ENCODE results near the gene LDB2. TPM values are rescaled to one million over a fixed set of nuclear protein-coding genes. Genes with fewer than 3 reads are reported as not detected.

Gene LDB2
- total RNA-seq, 1 experiment from 2014 or later, result 8.0 TPM

DNA sequence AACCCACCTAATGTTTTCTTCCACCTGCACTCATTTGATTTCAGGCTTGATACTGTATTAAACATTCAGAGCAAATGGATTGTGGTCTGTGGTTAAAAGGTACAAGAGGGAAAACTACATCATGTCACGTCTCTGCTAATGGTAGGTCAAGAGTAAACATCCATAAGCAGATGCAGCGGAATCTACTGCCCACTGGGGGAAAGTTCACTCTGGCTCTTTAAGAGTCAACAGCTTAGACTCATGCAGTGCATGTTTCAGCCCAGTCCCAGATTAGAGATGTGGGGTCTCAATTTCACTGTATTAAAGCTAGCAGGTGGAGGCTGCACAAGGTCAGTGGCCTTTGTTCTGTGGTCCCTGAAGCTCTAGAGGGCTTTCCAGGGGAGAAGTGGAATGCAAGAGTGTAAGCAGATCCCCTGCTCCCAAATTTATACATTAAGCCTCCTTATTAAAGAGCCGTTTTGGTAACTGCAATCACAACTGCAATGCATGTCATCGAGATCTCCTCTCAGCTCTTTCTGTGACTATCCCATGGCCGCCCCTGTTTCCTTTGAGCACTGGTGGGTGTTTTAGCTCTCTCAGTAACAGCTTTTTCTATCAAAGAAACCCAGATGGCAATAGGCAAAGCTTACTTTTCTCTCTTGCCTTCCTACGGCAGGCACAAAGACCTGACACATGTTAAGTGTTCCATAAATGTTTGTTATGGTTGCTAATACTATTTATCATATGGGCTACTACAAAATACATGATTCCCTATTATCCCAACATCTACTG, 53.4 kb downstream of the LDB2 start:
- no peaks in the 10 kb centered on the region for H3K27me3 ChIP-seq (replicated peaks)
- H3K4me1 ChIP-seq (replicated peaks), result peaks cover 11% of the 10 kb centered on the region
- H3K4me3 ChIP-seq, result no peak overlapping the region
- H3K9me3 ChIP-seq (replicated peaks), result no peaks in the 10 kb centered on the region
- DNase-seq (ENCODE audit: low read depth in 1 of 2, low spot score in 2 of 2), result no peak
- no peaks in the 10 kb centered on the region for H3K36me3 ChIP-seq
- no peak overlapping the region for H3K27ac ChIP-seq

DNA sequence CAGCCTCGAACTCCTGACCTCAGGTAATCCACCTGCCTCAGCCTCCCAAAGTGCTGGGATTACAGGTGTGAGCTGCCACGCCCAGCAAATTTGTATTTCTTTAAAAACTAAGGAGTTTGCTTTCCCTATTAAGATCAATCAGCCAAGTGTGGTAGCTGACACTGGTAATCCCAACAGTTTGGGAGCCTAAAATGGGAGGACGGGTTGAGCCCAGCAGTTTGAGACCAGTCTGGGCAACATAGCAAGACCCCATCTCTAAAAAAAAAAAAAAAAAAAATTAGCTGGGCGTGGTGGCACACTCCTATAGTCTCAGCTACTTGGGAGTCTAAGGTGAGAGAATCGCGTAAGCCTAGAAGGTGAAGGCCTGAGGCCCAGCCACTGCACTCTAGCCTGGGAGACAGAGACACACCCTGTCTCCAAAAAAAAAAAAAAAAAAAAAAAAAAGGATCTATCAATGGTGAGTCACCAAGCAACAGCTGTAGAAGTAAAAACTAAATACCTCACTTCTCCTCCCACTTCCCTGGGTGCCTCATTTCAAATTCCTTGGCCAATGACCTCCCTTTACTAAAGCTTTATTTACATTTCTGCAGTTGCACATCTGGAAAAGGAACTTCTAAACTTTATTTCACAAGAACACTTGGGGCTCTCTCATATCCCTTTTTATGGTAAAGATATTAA, 54.5 kb downstream of the LDB2 start:
- H3K27ac ChIP-seq, result no peak overlapping the region
- no peaks in the 10 kb centered on the region for H3K36me3 ChIP-seq
- peak in 1 of 2 experiments; percentile 57 for DNase-seq (ENCODE audit: low read depth in 1 of 2, low spot score in 2 of 2)
- peaks cover 11% of the 10 kb centered on the region for H3K4me1 ChIP-seq (replicated peaks)
- no peaks in the 10 kb centered on the region for H3K27me3 ChIP-seq (replicated peaks)
- no peak overlapping the region for H3K4me3 ChIP-seq
- H3K9me3 ChIP-seq (replicated peaks), result no peaks in the 10 kb centered on the region

GRCh38 chr4:16838226-16838875, 60.1 kb downstream of the LDB2 start:
- Histone ChIP-seq H3K27ac (no peak overlapping the region), H3K4me3 (no peak overlapping the region), H3K27me3 (replicated peaks) (no peaks in the 10 kb centered on the region), H3K36me3 (no peaks in the 10 kb centered on the region), H3K4me1 (replicated peaks) (no peaks in the 10 kb centered on the region), H3K9me3 (replicated peaks) (no peaks in the 10 kb centered on the region)
- no peak for DNase-seq (ENCODE audit: low read depth in 1 of 2, low spot score in 2 of 2)

- H3K36me3 ChIP-seq, result no peaks in the 10 kb centered on the region
- no peaks in the 10 kb centered on the region for H3K9me3 ChIP-seq (replicated peaks)
- H3K4me1 ChIP-seq (replicated peaks), result no peaks in the 10 kb centered on the region
- no peaks in the 10 kb centered on the region for H3K27me3 ChIP-seq (replicated peaks)
- H3K4me3 ChIP-seq, result no peak overlapping the region
- DNase-seq (ENCODE audit: low read depth in 1 of 2, low spot score in 2 of 2), result no peak
- no peak overlapping the region for H3K27ac ChIP-seq
Measured at GRCh38 chr4:16837475-16837874, 61.0 kb downstream of the LDB2 start.

GRCh38 chr4:16836324-16836723, 62.1 kb downstream of the LDB2 start:
- DNase-seq (ENCODE audit: low read depth in 1 of 2, low spot score in 2 of 2), result no peak
- no peaks in the 10 kb centered on the region for H3K4me1 ChIP-seq (replicated peaks)
- H3K27ac ChIP-seq, result no peak overlapping the region
- no peak overlapping the region for H3K4me3 ChIP-seq
- no peaks in the 10 kb centered on the region for H3K9me3 ChIP-seq (replicated peaks)
- H3K36me3 ChIP-seq, result no peaks in the 10 kb centered on the region
- H3K27me3 ChIP-seq (replicated peaks), result no peaks in the 10 kb centered on the region

DNA sequence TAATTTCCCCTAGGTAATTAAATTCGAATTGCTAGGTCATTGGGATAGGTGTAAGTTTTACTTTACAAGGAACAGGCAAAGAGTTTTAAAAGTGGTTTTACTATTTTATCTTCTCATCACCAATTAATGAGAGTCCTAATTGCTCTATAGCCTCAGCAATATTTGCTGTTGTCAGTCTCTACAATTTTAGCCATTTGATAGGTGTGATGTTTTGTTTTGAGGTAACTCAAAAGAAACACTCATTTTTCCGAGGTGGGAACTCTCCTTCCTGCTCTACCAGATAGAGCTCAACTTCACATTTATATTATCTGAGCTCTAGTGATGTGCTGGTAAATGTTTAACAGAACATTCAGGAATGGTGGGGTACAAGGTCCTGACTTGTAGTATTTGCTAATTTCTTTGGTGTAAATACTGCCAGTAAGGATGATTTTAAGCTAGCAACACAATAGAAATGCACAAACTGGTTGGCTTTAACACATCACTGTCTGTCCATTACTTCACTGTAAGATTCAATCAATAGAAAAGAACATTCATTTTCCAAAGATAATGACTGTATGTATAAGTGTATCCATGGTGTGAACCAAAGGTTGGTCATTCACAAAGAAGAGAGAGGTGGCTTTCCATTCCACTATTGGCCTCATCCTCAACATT, 62.7 kb downstream of the LDB2 start:
- Histone ChIP-seq H3K4me3 (no peak overlapping the region), H3K4me1 (replicated peaks) (no peaks in the 10 kb centered on the region), H3K27ac (no peak overlapping the region), H3K27me3 (replicated peaks) (no peaks in the 10 kb centered on the region), H3K36me3 (no peaks in the 10 kb centered on the region), H3K9me3 (replicated peaks) (no peaks in the 10 kb centered on the region)
- DNase-seq (ENCODE audit: low read depth in 1 of 2, low spot score in 2 of 2), result no peak

DNA sequence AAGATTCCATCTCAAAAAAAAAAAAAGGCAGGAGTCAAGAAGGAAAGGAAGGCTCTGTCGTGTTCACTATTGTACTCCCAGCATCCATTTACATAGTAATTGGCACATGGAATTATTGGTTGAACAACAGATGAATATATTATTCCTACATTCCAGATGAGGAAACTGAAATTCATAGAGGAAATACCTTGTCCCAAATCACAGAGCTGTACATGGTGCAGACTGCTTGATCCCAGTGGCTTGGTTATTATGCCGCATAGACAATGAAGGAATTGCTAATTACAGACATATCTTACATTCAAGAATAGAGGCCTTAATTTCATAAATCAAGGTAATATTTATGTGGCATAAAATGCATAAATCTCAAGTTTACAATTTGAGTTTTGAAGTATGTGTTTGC, 63.6 kb downstream of the LDB2 start:
- H3K4me1 ChIP-seq (replicated peaks), result no peaks in the 10 kb centered on the region
- no peaks in the 10 kb centered on the region for H3K27me3 ChIP-seq (replicated peaks)
- H3K4me3 ChIP-seq, result no peak overlapping the region
- H3K36me3 ChIP-seq, result no peaks in the 10 kb centered on the region
- DNase-seq (ENCODE audit: low read depth in 1 of 2, low spot score in 2 of 2), result no peak
- H3K9me3 ChIP-seq (replicated peaks), result no peaks in the 10 kb centered on the region
- H3K27ac ChIP-seq, result no peak overlapping the region

DNA sequence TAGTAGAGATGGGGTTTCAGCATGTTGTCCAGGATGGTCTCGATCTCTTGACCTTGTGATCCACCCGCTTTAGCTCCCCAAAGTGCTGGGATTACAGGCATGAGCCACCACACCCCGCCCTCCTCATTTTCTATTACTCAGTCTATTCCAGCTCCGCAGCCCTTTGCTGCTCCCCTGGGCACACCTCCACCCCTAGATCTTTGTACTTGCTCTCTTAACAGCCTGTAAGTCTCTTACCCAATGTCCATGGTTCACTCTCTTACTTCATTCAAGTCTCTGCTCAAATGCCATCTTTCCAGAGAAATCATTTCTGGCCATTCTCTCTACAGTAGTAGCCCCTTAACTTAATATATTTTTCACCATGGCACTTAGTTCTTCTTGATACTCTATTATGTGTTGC, 64.7 kb downstream of the LDB2 start:
- Histone ChIP-seq H3K9me3 (replicated peaks) (no peaks in the 10 kb centered on the region), H3K4me1 (replicated peaks) (no peaks in the 10 kb centered on the region), H3K36me3 (no peaks in the 10 kb centered on the region), H3K4me3 (no peak overlapping the region), H3K27ac (no peak overlapping the region), H3K27me3 (replicated peaks) (no peaks in the 10 kb centered on the region)
- no peak for DNase-seq (ENCODE audit: low read depth in 1 of 2, low spot score in 2 of 2)

- DNase-seq (ENCODE audit: low read depth in 1 of 2, low spot score in 2 of 2), result no peak
Measured at GRCh38 chr4:16830081-16830480, 68.4 kb downstream of the LDB2 start.

DNA sequence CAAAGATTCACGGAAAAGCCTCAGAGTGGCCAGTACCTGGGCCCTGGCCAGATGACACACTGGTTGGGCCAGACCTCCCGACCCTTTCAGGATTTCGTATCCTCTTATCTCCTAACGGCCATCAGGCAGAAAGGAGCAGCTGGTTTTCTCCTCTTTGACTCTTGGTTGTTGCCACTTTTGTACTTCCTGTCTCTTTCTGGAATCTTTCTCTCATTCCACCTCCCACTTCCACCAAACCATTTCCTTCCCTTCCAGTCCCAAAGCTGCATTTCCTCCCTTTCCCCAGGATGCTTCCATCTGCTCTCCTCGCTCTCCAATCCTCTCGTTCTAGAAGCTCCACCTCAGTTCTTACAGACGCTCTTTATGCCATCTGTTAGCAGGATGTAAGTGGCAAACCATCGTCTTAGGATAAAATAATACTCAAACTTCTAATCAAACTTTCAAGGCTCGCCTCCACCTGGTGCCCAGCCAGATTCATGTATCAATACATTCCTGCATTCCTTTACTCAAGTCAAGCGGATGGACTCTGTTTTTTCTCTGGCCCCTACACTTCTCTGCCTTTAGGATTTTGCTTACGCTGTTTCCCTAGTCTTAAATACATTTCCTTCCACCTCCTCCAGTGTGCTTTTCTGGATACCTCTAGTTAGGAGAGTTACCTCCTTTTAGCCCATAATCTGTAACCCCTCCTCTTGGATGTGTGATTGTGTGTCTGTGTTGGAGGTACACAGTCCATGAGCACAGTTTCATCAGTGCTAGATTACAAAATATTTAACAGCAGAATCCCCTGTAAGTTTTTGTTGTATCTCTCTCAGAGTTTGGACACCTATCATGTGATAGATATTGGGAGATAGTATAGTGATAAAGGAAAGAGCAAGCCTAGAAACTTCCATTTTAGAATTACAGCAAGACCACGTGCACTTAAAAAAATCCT, 70.4 kb downstream of the LDB2 start:
- Histone ChIP-seq H3K4me1 (replicated peaks) (no peaks in the 10 kb centered on the region), H3K36me3 (no peaks in the 10 kb centered on the region), H3K27ac (no peak overlapping the region), H3K9me3 (replicated peaks) (no peaks in the 10 kb centered on the region), H3K4me3 (no peak overlapping the region), H3K27me3 (replicated peaks) (no peaks in the 10 kb centered on the region)
- DNase-seq (ENCODE audit: low read depth in 1 of 2, low spot score in 2 of 2), result no peak

More at GRCh38 chr4:16830081-16830480, 68.4 kb downstream of the LDB2 start:
- no peaks in the 10 kb centered on the region for H3K27me3 ChIP-seq (replicated peaks)
- no peaks in the 10 kb centered on the region for H3K9me3 ChIP-seq (replicated peaks)
- no peak overlapping the region for H3K27ac ChIP-seq
- no peaks in the 10 kb centered on the region for H3K4me1 ChIP-seq (replicated peaks)
- H3K36me3 ChIP-seq, result no peaks in the 10 kb centered on the region
- no peak overlapping the region for H3K4me3 ChIP-seq

DNA sequence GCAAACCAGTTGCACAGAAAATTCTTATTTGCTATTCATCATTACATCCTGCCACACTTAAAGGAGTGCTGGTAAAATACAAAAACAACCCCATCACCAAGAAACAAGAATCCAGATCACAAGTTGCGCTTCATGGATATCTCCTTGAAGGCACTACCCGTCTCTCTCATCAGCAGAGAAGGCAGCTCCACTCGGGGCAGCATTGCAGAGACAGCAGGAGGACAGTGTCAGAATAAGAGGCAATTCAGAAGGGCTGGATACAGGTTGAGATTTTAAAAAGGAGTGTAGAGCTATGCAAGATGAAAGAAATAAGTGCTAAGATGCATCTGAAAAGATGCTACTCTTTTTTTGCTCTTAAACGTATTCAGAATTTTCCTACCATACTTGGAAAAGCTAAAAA, 71.4 kb downstream of the LDB2 start:
- DNase-seq (ENCODE audit: low read depth in 1 of 2, low spot score in 2 of 2), result no peak
- no peaks in the 10 kb centered on the region for H3K27me3 ChIP-seq (replicated peaks)
- H3K36me3 ChIP-seq, result no peaks in the 10 kb centered on the region
- no peaks in the 10 kb centered on the region for H3K9me3 ChIP-seq (replicated peaks)
- no peaks in the 10 kb centered on the region for H3K4me1 ChIP-seq (replicated peaks)
- H3K27ac ChIP-seq, result no peak overlapping the region
- H3K4me3 ChIP-seq, result no peak overlapping the region

DNA sequence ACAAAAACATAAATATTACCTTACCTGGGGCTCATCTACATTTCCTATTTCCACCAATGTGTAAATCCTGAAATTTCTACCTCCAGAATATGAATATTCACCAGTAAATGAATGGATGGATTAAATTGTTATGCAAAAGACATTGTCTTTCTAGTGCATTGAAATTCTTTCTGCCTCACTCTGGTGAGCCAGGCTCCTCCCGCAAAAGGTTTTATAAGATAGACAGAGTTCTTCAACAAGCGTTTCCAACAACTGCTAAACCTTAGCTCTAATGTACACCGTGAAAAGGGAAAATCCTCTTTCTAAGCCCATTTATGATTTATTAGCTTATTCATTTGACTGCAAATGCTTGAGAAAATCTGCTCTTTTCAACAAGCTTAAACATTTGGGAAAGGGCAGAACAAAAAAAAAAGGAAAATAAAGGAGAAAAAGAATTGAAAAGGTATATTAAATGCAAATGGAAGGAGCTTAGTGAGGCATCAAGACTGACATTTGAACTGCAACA, 72.0 kb downstream of the LDB2 start:
- Histone ChIP-seq H3K4me3 (no peak overlapping the region), H3K36me3 (no peaks in the 10 kb centered on the region), H3K9me3 (replicated peaks) (no peaks in the 10 kb centered on the region), H3K27me3 (replicated peaks) (no peaks in the 10 kb centered on the region), H3K4me1 (replicated peaks) (no peaks in the 10 kb centered on the region), H3K27ac (no peak overlapping the region)
- DNase-seq (ENCODE audit: low read depth in 1 of 2, low spot score in 2 of 2), result no peak

DNA sequence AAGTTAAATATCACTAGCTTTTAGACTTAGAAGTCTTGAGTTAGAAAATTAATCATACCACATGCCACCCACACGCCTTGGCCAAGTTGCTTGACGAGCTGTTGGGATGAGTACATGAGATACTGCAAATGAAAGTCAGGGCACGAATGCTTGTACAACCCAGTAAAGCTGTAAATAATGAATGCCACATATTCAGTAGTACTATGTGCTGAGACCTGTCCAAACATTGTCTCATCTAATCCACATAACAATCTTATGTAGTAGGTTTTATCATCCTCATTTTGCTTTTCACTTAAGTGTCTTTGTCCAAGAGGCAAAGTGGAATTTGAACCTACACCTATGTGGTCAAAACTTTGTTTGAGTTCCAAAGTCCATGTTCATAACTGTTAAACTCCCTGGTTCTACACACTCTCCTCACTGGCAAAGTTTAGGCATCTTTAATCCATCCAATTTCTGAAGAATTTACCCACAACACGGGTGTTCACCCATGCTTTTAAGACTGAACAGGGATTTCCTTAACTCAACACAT, 74.1 kb downstream of the LDB2 start:
- no peak for DNase-seq (ENCODE audit: low read depth in 1 of 2, low spot score in 2 of 2)
- Histone ChIP-seq H3K4me1 (replicated peaks) (no peaks in the 10 kb centered on the region), H3K27ac (no peak overlapping the region), H3K9me3 (replicated peaks) (no peaks in the 10 kb centered on the region), H3K27me3 (replicated peaks) (no peaks in the 10 kb centered on the region), H3K36me3 (no peaks in the 10 kb centered on the region), H3K4me3 (no peak overlapping the region)

Data from SJSA1 (cell line).